Measurements from ENCODE around the gene CCNG2. TPM values are rescaled to one million over a fixed set of nuclear protein-coding genes. Genes with fewer than 3 reads are reported as not detected.

The CCNG2 gene
- total RNA-seq, 1 experiment from 2014 or later = 9.2 TPM

- ChIA-PET POLR2A (ENCODE audit: low non-redundant PET) (interaction anchor here (0.6 kb wide), 1 partner anchor 290 kb away, joined by 9 read pairs; no protein-coding TSS in a partner anchor), CTCF (no interaction called here)
- BruUV-seq (replicated peaks) = no TSS peak
- Histone ChIP-seq H3K4me3 (ENCODE audit: low read depth, low read length, poor library complexity, severe bottlenecking) (peak overlapping the region; percentile 81), H3K4me1 (ENCODE audit: insufficient read depth, low read length, poor library complexity, severe bottlenecking) (no peaks in the 10 kb centered on the region), H3K27me3 (replicated peaks; ENCODE audit: insufficient read depth, low read depth, low read length, poor library complexity) (no peaks in the 10 kb centered on the region), H3K36me3 (ENCODE audit: insufficient read depth, low read length, poor library complexity, severe bottlenecking) (peaks cover 22% of the 10 kb centered on the region), H3K9me3 (ENCODE audit: low read depth, low read length, poor library complexity, severe bottlenecking) (no peaks in the 10 kb centered on the region), H3K27ac (ENCODE audit: low read depth, low read length, poor library complexity, severe bottlenecking) (peak overlapping the region; percentile 50)
- intact Hi-C loops (cut with micrococcal nuclease; ENCODE audit: unreplicated experiment) = loop anchor here (5.0 kb wide), 1 partner anchor 81 kb away; the partner anchor contains the start of gene CCNI
- TF ChIP-seq EZH2 (IDR thresholded peaks at IDR 0.05; ENCODE audit: borderline replicate concordance, low read depth, low read length, poor library complexity, severe bottlenecking) = no peak
- no peak for TF ChIP-seq CTCF (conservative IDR thresholded peaks at IDR 0.05; ENCODE audit: low read depth, low read length)
- no peak for DNase-seq (ENCODE audit: low spot score)
These were observed 1.5 kb downstream of the CCNG2 start for GRCh38 chr4:77158487-77158861.

- ChIA-PET POLR2A (ENCODE audit: low non-redundant PET) (no interaction called here), CTCF (no interaction called here)
- intact Hi-C loops (cut with micrococcal nuclease; ENCODE audit: unreplicated experiment) = loop anchor here (5.0 kb wide), 1 partner anchor 83 kb away; the partner anchor contains the start of gene CCNI
- Histone ChIP-seq H3K4me1 (ENCODE audit: insufficient read depth, low read length, poor library complexity, severe bottlenecking) (no peaks in the 10 kb centered on the region), H3K27ac (ENCODE audit: low read depth, low read length, poor library complexity, severe bottlenecking) (no peak overlapping the region), H3K36me3 (ENCODE audit: insufficient read depth, low read length, poor library complexity, severe bottlenecking) (peaks cover 29% of the 10 kb centered on the region), H3K27me3 (replicated peaks; ENCODE audit: insufficient read depth, low read depth, low read length, poor library complexity) (no peaks in the 10 kb centered on the region), H3K4me3 (ENCODE audit: low read depth, low read length, poor library complexity, severe bottlenecking) (no peak overlapping the region), H3K9me3 (ENCODE audit: low read depth, low read length, poor library complexity, severe bottlenecking) (no peaks in the 10 kb centered on the region)
- TF ChIP-seq EZH2 (IDR thresholded peaks at IDR 0.05; ENCODE audit: borderline replicate concordance, low read depth, low read length, poor library complexity, severe bottlenecking) (no peak), CTCF (conservative IDR thresholded peaks at IDR 0.05; ENCODE audit: low read depth, low read length) (no peak)
- no peak for DNase-seq (ENCODE audit: low spot score)
- no TSS peak for BruUV-seq (replicated peaks)
These were observed 2.8 kb downstream of the CCNG2 start for GRCh38 chr4:77159806-77160205.

- BruUV-seq (replicated peaks) = no TSS peak
- CTCF ChIA-PET = interaction anchor here (0.6 kb wide), 1 partner anchor 108 kb away, joined by 5 read pairs; no protein-coding TSS in a partner anchor
- Histone ChIP-seq H3K9me3 (ENCODE audit: low read depth, low read length, poor library complexity, severe bottlenecking) (no peaks in the 10 kb centered on the region), H3K27ac (ENCODE audit: low read depth, low read length, poor library complexity, severe bottlenecking) (no peak overlapping the region), H3K4me3 (ENCODE audit: low read depth, low read length, poor library complexity, severe bottlenecking) (no peak overlapping the region), H3K27me3 (replicated peaks; ENCODE audit: insufficient read depth, low read depth, low read length, poor library complexity) (no peaks in the 10 kb centered on the region), H3K4me1 (ENCODE audit: insufficient read depth, low read length, poor library complexity, severe bottlenecking) (no peaks in the 10 kb centered on the region), H3K36me3 (ENCODE audit: insufficient read depth, low read length, poor library complexity, severe bottlenecking) (peaks cover 29% of the 10 kb centered on the region)
- intact Hi-C loops (cut with micrococcal nuclease; ENCODE audit: unreplicated experiment) = no loop called here
- TF ChIP-seq CTCF (conservative IDR thresholded peaks at IDR 0.05; ENCODE audit: low read depth, low read length) = no peak
- TF ChIP-seq EZH2 (IDR thresholded peaks at IDR 0.05; ENCODE audit: borderline replicate concordance, low read depth, low read length, poor library complexity, severe bottlenecking) = no peak
- DNase-seq (ENCODE audit: low spot score) = no peak
- POLR2A ChIA-PET (ENCODE audit: low non-redundant PET) = no interaction called here
These were observed 6.6 kb downstream of the CCNG2 start for GRCh38 chr4:77163641-77164040.
